ENCODE measurements around the gene SLC25A21.

The SLC25A21 gene

DNA sequence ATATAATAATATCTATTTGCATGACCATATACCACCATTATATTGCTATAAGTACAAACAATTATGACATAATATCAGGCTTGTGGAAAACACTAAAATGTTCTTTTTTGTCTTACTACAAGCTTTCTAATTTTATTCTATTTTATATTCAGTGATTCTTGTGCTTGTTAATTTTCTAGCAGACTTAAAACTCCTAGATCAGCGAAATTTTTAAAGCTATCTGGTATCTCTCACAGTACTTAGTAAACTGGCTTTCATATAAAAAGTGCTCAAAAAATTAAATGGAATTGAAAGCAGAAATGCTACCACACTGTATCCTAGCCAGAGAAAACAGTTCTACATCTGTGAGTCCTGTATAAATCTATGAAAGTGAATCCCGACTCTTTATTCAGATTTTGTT lies 405.4 kb downstream of the SLC25A21 start:
- H3K36me3 ChIP-seq (ENCODE audit: control insufficient read depth in 2 of 2, insufficient read depth in 1 of 2, low read length in 2 of 2), result no peaks in the 10 kb centered on the region
- no peaks in the 10 kb centered on the region for H3K9me3 ChIP-seq (ENCODE audit: control insufficient read depth, insufficient read depth, low read depth, low read length)
- H3K27ac ChIP-seq (ENCODE audit: extremely low read depth, low read depth, low read length), result peak overlapping the region; percentile 90
- peaks cover 31% of the 10 kb centered on the region for H3K4me1 ChIP-seq (ENCODE audit: control insufficient read depth, insufficient read depth, low read length)
- TF ChIP-seq ZNF266 (tag by site-specific recombination; IDR thresholded peaks at IDR 0.05; ENCODE audit: low read depth) (no peak), ZBTB7A (tag by site-specific recombination; IDR thresholded peaks at IDR 0.05; ENCODE audit: low read depth) (no peak), INSM2 (tag by site-specific recombination; IDR thresholded peaks at IDR 0.05) (no peak), ZNF473 (tag by site-specific recombination; IDR thresholded peaks at IDR 0.05) (no peak), ZNF324 (tag by site-specific recombination; IDR thresholded peaks at IDR 0.05) (no peak), ZNF561 (tag by site-specific recombination; IDR thresholded peaks at IDR 0.05; ENCODE audit: borderline replicate concordance) (no peak), ZBTB11 (tag by site-specific recombination; conservative IDR thresholded peaks at IDR 0.05; ENCODE audit: low read depth) (no peak), GLI4 (tag by site-specific recombination; IDR thresholded peaks at IDR 0.05) (no peak), REST (tag by site-specific recombination; IDR thresholded peaks at IDR 0.05) (no peak), ZNF140 (tag by site-specific recombination; IDR thresholded peaks at IDR 0.05) (no peak), HOXA7 (CRISPR knock-in tag; IDR thresholded peaks at IDR 0.05; ENCODE audit: borderline replicate concordance) (no peak), ZFP37 (tag by site-specific recombination; IDR thresholded peaks at IDR 0.05) (no peak)
- POLR2A ChIA-PET, result no interaction called here
- no peak overlapping the region for H3K4me3 ChIP-seq (ENCODE audit: low read depth, low read length)
- CTCF ChIA-PET, result interaction anchor here (1.1 to 2.7 kb wide), 2 partner anchors 175 to 350 kb away, joined by 5 to 15 read pairs; no protein-coding TSS in a partner anchor

DNA sequence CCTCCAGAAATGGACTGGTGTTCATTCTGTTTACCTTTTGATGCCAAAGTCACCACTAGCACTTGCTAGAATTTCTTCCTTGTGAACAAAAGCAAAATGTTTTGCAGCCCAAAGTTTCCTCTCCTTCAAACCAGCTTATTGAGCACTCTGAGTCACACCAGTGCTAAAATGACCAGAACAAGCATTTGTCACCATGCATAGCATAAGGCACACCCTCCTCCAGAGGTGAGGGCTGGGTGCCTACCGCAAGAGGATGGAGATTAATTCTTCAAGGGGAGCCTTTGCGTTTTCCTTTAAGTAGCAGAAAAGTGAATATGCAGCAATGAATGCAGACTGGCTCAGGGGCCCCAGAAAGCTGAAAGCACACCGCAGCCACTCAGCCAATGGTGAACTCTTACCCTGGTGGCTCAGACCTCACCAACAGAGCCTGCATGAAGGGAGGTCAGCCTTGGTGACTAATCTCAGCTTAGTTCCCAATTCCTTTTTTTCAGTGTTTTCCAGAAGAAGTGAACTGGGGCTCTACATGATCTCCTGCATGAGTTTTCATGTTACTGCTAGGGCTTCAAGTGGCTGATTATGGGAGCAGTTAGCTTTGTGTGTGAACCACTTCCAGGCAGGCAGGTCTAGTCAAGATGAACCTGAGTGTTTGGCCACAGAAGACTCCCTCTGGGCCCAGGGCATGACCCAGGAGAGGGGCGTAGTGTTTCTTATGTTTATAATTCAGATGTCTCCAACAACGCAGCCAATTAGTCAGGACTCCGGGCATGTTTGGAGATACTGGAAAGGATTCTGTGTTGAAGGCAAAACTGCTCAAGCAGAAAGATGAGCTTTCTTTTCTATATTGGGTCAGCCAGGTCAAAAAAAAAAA lies 414.4 kb downstream of the SLC25A21 start:
- CTCF ChIA-PET, result interaction anchor here (0.6 to 1.9 kb wide), 5 partner anchors 10 to 184 kb away, joined by 3 to 7 read pairs (median 3); no protein-coding TSS in a partner anchor
- Histone ChIP-seq H3K4me1 (ENCODE audit: control insufficient read depth, insufficient read depth, low read length) (no peaks in the 10 kb centered on the region; the same call in 1 of the 2 replicates), H3K36me3 (ENCODE audit: control insufficient read depth in 2 of 2, insufficient read depth in 1 of 2, low read length in 2 of 2) (no peaks in the 10 kb centered on the region), H3K4me3 (ENCODE audit: low read depth, low read length) (no peak overlapping the region), H3K9me3 (ENCODE audit: control insufficient read depth, insufficient read depth, low read depth, low read length) (no peaks in the 10 kb centered on the region), H3K27ac (ENCODE audit: extremely low read depth, low read depth, low read length) (no peak overlapping the region)
- TF ChIP-seq ZNF292 (tag by site-specific recombination; IDR thresholded peaks at IDR 0.05; ENCODE audit: borderline replicate concordance, low read depth) (no peak), SP7 (tag by site-specific recombination; IDR thresholded peaks at IDR 0.05) (no peak), ZNF621 (tag by site-specific recombination; IDR thresholded peaks at IDR 0.05) (no peak), ZSCAN16 (tag by site-specific recombination; IDR thresholded peaks at IDR 0.05) (no peak), ZNF830 (tag by site-specific recombination; IDR thresholded peaks at IDR 0.05; ENCODE audit: low read depth) (no peak), ZNF404 (tag by site-specific recombination; IDR thresholded peaks at IDR 0.05) (no peak), ZNF837 (tag by site-specific recombination; IDR thresholded peaks at IDR 0.05) (no peak)
- TF ChIP-seq, protein P1, sequence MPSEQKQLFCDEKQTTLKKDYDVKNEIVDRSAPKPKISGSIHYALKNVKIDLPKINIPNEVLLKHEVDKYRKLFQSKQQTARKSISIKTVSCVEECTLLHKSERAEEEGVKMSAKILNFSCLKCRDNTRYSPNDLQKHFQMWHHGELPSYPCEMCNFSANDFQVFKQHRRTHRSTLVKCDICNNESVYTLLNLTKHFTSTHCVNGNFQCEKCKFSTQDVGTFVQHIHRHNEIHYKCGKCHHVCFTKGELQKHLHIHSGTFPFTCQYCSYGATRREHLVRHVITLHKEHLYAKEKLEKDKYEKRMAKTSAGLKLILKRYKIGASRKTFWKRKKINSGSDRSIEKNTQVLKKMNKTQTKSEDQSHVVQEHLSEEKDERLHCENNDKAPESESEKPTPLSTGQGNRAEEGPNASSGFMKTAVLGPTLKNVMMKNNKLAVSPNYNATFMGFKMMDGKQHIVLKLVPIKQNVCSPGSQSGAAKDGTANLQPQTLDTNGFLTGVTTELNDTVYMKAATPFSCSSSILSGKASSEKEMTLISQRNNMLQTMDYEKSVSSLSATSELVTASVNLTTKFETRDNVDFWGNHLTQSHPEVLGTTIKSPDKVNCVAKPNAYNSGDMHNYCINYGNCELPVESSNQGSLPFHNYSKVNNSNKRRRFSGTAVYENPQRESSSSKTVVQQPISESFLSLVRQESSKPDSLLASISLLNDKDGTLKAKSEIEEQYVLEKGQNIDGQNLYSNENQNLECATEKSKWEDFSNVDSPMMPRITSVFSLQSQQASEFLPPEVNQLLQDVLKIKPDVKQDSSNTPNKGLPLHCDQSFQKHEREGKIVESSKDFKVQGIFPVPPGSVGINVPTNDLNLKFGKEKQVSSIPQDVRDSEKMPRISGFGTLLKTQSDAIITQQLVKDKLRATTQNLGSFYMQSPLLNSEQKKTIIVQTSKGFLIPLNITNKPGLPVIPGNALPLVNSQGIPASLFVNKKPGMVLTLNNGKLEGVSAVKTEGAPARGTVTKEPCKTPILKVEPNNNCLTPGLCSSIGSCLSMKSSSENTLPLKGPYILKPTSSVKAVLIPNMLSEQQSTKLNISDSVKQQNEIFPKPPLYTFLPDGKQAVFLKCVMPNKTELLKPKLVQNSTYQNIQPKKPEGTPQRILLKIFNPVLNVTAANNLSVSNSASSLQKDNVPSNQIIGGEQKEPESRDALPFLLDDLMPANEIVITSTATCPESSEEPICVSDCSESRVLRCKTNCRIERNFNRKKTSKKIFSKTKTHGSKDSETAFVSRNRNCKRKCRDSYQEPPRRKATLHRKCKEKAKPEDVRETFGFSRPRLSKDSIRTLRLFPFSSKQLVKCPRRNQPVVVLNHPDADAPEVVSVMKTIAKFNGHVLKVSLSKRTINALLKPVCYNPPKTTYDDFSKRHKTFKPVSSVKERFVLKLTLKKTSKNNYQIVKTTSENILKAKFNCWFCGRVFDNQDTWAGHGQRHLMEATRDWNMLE (tag by site-specific recombination; conservative IDR thresholded peaks at IDR 0.05; ENCODE audit: low read depth), result no peak
- POLR2A ChIA-PET, result no interaction called here
